Measurements from ENCODE around the gene INTS3.

DNA sequence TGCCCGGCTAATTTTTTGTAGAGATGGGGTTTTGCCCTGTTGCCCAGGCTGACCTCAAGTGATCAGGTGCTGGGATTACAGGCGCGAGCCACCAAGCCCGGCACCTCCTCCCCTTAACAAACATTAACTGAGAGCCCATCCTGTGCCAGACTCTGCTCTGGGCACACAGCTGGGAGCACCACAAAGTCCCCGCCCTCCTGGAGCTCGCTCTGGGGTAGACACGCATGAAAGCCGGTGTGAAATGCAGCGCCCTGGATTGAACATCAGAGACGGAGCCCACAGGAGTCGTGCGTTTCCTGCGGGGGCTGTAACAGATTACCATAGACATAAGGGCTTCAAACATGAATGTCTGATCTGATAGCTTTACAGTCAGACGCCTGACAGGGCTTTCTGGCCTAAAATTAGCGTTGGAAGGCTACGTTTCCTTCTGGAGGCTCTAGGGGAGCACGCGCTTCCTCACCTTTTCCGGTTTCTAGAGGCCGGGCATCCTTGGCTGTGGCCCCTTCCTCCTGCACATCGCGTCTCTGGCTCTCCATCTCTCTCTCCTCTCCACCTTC lies 61.7 kb downstream of the INTS3 start:
- no peak for TF ChIP-seq POLR2A (IDR thresholded peaks at IDR 0.05; ENCODE audit: low read length)
- TF ChIP-seq GATA1 (IDR thresholded peaks at IDR 0.05; ENCODE audit: low read depth, low read length): no peak
